IPS DF 4.7 (cell line): Measurements from ENCODE around the gene CKS1B.
"Not testable (repeated sequence)": the region's sequence is repeated elsewhere in the genome, so short reads cannot be mapped to it uniquely, and the experiment has no call there.

ENCODE experiments used
- DNase-seq: peaks from one replicate; pipeline ENCODE4 v3.0.0-alpha.2; 2013; ENCODE audit warnings: low spot score; ENCODE audit errors: extremely low read depth

The CKS1B gene

DNA sequence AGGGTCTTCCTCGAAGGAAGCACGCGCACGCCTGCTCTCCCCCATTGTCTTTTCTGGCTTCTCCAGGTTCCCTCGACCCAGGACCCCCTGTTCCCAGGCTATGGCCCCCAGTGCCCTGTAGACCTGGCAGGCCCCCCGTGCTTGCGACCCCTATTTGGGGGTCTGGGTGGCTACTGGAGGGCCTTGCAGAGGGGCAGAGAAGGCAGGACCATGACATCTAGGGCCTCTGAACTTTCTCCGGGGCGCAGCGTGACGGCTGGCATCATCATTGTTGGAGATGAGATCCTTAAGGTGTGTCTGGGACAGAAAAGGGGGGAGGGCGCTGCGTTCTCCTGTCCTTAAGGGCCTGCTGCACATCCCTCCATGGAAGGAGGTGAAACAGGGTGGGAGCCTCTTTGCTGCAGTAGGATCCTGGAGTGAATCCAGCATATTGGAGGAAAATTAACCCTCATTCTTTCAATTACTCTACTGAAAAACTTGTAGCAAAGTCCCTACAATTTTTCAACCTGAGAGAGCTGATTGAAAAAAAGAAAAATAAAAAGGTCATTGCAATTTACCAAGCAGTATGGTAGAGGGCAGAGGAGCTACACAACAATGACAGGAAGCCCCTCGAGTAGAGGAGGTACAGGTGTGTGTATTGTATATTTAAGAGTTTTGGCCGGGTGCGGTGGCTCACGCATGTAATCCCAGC lies 9.4 kb downstream of the CKS1B start:
- no peak for DNase-seq

DNA sequence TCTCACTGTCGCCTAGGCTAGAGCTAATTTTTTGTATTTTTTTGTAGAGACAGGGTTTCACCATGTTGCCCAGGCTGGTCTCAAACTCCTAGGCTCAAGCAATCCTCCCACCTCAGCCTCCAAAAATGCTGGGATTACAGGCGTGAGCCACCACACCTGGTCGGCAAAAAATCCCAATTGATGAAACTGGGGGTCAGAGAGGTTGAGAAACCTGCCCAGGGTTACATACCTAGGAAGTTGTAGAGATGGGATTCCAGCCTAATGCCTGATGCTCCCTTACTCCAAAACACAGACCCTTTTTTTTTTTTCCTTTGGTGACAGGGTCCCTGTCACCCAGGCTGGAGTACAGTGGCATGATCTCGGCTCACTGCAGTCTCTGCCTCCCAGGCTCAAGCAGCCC lies 12.3 kb downstream of the CKS1B start:
- not testable (repeated sequence) for DNase-seq

DNA sequence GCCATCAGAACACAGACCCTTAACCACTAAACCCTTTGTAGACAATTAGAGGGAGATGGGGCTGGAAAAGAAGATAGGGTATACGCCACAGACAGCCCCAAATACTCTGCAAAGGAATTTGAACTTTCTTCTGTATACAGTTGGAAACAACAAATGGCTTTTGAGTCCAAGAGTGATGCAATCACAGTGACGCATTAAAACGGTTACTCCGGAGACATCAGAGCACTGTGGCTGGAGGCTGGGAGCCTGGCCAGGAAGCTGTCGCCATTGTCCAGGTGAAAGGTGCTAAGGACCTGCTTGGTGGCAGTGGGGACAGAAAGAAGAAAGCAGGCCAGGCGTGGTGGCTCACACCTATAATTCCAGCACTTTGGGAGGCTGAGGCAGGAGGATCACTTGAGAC lies 12.8 kb downstream of the CKS1B start:
- no peak for DNase-seq

DNA sequence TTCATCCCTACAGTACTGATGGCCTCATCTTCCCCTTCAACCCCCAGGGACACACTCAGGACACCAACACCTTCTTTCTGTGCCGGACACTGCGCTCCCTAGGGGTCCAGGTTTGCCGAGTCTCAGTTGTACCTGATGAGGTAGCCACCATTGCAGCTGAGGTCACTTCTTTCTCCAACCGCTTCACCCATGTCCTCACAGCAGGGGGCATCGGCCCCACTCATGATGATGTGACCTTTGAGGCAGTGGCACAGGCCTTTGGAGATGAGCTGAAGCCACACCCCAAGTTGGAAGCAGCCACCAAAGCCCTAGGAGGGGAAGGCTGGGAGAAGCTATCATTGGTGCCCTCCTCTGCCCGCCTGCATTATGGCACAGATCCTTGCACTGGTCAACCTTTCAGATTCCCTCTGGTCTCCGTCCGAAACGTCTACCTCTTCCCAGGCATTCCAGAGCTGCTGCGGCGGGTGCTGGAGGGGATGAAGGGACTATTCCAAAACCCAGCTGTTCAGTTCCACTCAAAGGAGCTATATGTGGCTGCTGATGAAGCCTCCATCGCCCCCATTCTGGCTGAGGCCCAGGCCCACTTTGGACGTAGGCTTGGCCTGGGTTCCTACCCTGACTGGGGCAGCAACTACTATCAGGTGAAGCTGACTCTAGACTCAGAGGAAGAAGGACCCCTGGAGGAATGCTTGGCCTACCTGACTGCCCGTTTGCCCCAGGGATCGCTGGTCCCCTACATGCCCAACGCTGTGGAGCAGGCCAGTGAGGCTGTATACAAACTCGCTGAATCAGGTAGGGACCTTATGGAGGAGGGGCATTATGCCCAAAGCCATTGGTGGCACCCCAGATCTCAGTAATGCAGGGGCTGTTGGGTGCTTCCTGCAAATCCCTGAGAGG lies 13.8 kb downstream of the CKS1B start:
- DNase-seq: no peak

DNA sequence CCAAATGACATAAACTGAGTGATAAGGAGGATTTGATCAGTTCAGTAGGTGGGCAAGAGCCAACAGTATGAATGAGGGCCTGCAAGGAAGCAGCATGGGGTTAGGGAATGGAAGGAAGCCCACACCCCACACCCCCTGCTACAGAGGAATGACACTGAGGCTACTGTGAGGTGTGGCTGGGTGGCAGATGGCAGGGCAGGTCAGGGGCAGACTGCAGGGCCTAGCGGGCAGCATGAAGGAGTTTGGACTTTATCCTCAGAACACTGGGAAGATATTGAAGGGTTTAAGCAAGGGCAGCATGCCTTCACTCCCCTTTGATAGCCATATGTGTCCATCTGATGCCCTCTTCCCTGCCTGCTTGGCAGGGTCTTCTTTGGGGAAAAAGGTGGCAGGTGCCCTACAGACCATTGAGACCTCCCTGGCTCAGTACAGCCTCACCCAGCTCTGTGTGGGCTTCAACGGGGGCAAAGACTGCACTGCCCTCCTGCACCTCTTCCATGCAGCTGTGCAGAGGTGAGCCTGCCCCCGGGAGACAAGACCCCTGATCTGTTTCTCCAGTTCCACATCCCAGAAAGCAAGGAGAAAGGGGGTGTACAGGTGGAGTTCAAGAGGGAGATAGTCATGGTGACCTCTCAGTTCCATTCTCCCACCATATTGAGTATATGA lies 14.8 kb downstream of the CKS1B start:
- no peak for DNase-seq

DNA sequence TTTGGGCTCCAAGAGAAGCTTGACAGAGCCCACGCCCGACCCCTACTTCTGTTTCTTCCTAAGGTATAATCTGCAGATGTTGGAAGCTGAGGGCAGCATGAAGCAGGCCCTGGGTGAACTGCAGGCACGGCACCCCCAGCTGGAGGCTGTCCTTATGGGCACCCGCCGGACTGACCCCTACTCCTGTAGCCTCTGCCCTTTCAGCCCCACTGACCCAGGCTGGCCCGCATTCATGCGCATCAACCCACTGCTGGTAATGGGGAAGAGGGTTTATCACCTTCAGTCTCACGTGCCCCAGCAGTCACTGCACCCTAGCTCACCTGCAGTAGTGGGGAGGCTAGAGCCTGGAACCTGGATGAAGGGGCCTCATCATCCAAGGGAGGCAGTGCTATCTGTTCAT lies 15.8 kb downstream of the CKS1B start:
- DNase-seq: no peak

DNA sequence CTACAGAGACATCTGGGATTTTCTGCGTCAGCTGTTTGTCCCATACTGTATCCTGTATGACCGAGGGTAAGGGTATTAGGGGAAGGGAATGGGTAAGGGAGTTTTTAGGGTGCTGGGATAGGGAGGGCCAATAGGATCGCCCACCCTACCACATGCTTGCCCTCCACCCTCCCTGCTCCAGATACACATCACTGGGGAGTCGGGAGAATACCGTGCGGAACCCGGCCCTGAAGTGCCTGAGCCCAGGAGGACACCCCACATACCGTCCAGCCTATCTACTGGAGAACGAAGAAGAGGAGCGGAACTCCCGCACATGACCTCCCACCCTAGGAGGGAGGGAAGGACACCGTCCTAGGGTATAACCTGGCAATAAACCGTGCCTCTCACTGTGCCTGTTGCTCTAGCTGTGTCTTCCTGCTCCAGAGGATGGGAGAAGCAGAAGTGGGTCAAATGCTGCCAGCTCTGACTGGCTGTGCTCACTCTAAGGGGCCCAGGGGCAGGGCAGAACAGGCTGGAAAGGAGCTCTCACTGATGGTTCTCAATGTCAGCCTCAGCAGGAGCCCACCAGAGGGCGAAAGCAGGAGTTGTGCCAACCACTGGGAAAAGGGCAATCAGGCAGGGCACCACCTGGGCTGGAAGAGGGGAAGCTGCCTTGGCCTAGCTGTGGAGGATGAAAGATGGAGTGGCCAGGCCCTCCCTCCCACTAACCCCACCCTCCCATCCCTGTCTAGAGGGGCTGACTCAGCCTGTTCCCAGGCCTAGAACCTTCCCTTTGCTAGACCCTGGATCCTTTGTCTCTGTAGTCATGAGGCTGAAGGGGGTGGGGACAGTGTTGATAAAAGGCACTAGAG lies 18.5 kb downstream of the CKS1B start:
- DNase-seq: no peak

DNA sequence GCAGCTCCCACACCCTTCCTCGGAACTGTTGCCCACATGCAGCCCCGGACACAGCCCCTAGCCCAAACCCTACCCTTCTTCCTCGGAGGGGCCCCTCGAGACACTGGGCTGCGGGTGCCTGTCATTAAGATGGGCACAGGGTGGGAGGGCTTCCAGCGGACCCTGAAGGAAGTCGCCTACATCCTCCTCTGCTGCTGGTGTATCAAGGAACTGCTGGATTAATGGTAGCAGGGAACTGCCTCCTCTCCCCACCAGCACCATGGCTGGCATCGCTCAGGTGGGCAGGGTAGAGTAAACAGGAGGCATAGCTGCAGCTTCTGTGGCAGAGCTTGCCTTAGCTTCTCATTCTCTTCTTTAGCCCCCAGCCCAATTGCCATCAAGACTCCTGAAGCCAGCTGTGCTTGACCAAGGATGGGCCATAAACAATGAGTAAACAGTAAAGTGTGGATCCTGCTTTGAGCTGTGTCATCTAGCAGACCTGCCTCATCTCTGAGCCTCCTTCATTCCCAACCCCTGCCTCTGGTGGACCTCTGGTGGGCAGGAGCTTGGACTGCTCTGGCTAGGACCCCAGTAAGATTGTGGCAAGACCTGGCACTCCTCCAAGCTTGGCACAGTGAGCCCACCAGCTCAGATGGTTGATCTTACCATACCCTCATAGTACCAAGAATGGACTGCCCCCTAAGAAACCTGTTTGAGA lies 19.2 kb downstream of the CKS1B start, which contains the start of gene LENEP:
LENEP (plus strand) TSS at position 15 of the 697 bp plus-strand sequence; CDS start at position 37, 22 bp downstream.
- DNase-seq: no peak

DNA sequence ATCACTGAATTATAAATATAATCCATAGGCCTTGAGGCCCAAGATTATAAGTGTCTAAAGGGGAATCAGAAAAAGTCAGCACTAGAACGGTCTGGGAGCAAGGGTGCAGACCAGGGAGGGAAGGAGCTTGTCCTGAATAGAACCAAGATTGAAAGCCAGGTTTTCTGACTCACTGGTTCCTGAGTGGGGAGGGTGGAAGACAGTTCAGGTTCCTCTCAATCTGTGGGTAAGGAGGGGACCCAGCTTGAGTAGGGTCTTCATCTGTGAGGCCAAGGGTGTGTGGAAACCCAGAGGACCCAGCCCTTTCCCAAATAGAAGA lies 19.7 kb downstream of the CKS1B start:
- DNase-seq: no peak

DNA sequence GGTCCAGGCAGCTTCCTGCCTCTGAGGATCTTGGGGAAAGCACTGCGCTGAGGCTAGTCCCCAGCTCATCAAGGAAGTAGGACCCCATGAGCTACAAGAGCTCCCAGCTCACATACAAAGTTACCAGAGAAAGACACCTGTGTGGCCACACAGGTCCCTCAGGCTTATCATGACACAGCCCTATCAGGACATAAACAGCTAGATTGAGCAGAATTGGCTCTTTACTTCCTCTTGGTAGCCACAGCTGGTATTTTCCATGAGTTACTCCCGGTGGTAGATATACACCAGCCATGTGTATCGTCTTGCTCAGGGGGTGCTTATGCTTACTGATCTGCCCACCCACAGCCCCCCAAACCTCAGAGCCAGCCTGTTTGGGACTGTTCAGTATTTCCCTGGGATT lies 20.1 kb downstream of the CKS1B start:
- DNase-seq: no peak

DNA sequence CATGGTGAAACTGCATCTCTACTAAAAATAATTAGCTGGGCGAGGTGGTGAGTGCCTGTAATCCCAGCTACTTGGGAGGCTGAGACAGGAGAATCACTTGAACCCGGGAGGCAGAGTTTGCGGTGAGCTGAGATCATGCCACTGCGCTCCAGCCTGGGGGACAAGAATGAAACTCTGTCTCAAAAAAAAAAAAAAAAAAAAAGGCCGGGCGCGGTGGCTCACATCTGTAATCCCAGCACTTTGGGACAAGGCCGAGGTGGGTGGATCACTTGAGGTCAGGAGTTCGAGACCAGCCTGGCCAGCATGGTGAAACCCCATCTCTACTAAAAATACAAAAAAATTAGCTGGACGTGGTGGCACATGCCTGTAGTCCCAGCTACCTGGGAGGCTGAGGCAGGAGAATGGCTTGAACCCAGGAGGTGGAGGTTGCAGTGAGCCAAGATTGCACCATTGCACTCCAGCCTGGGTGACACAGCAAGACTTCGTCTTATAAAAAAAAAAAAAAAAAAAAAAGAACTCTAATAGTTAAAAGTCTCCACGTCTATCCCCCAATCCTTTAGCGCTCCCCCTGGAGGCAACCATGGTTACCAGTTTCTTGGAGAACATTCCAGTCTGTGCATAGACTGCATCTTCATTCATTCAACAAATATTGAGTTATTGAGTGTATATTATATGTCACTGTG lies 21.0 kb downstream of the CKS1B start:
- not testable (repeated sequence) for DNase-seq

DNA sequence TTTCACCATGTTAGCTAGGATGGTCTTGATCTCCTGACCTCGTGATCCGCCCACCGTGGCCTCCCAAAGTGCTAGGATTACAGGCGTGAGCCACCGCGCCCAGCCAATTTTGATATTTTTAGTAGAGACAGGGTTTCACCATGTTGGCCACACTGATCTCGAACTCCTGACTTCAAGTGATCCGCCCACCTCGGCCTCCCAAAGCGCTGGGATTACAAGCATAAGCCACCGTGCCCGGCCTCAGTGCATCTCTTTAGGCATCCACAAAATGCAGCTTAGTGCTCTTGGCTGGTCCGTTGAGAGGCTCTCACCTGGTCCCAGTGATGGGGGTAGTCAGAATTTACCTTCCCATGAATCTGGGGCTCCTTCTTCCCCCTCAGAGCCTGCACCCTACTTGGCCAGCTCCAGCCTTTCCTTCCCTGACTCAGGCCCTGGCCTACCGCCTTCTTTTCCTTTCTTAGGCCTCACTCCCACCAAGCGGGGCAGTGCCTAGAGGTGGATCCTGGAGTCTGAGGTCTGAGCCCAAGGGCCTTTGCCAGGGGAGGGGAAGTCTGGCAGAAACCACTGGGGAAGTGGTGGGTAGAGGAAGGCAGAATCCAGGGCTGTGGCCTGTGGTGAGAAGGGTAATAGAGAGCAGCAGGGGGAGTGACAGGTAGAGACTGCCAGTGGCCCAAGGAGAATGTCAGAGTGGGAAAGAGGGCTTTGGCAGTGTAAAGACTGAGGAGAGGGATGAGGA lies 22.7 kb downstream of the CKS1B start:
- DNase-seq: no peak

DNA sequence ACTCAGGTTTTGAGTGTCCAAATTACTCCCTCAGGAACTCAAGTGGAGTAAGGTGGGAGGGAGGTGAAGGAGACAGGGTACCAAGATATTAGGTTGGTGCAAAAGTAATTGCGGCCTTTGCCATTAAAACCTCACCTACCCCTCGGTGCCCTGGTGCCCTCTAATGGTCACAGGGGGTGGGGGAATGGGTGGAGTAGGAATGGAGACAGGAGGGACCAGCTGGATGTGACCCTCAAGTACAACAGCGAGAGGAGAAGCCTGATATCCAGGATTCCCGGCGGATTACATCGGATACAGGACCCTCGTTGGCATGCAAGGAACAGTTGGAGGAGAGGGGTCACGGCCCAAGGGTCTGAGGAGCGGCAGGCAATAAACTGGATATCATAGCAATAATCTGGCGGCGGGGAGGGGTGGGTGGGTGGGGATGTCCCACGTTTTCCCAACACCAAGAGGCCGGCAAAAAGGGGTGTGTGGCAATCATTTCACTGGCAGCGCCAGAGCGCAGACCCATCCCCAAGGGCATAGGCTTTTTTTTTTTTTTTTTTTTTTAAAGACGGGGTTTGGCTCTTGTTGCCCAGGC lies 23.8 kb downstream of the CKS1B start:
- no peak for DNase-seq

DNA sequence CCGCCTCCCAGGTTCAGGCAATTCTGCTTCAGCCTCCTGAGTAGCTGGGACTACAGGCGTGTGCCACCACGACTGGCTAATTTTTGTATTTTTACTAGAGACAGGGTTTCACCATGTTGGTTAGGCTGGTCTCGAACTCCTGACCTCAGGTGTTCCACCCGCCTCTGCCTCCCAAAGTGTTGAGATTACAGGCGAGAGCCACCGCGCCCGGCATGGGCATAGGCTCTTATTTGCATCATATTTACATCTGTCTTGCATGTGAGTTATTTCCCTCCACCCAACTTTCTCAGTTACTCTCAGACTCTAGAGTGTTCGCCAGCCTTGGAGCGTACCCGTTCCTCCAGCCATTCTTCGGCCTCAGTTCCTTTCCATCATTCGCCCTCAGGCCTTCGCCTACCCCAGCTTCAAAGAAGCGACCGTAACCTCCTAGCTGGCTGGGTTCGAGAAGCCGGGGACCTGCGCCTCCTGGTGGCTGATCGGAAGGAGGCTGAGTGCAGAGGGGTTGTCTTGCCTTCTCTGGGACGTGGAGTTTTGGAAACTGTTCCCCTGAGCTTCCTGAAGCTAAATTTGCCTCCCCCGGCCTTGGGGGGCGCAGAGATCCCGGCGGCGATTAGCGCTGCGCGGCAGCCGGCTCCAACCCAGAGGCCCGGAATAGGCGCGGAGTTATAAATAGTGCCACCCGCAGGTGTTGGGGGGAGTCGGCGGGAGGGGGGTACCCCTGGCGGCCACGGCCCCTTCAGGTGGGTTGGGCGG lies 24.5 kb downstream of the CKS1B start:
- DNase-seq: no peak

DNA sequence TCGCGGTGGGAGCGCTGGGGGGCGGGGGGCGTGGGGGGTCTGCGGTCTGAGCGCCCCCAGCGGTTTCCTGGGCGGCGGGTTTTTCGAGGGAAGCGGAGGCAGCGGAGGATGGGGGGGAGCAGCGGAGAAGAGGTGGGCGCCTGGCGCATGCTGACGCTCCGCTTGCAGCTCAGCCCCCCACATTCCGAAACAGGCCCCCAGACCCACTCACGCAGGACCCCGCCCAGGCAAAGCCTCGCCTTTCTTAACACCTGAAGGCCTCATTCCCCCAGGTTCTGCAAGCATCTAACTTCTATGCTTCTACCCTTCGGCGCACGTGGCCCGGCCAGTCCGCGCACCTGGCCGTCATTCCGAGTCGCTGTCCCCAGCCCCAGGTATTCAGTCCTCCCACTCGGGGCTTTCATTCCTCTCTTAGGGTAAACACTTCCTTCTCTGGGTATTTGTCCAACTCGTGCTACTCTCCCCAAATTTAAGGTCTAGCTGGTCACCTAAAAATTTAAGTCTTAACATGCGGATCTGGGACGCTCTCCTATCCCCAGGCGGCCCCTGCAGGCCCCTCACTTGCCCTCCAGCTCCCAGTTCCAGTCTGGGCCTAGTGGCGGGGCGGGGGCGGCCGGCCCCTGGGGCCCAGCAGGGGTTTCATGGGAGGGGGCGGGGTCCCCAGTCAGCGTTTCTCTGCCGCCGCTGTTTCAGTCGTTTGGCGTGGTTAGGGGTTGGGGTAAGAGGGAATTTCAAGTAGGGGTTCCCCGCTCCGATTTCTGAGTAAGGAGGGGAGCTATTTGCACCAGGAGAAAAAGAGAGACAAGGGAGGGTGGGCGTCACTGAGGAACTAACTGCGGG lies 25.3 kb downstream of the CKS1B start:
- DNase-seq: no peak

DNA sequence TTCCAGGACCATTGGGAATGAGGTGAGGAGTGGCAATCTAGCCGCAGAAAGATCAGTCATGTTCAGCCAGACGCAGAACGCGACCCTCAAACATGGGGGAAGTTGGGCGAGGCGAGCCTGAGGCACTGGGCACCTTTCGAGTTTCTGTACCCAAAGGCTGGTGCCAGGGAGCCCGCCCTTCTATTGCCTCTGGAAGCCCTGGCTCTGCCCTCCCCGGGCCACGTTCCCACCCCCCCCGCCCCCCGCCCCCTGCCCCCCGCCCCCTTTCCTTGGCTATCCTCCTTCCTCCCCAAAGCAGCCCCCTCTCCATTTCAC lies 25.9 kb downstream of the CKS1B start:
- DNase-seq: no peak

DNA sequence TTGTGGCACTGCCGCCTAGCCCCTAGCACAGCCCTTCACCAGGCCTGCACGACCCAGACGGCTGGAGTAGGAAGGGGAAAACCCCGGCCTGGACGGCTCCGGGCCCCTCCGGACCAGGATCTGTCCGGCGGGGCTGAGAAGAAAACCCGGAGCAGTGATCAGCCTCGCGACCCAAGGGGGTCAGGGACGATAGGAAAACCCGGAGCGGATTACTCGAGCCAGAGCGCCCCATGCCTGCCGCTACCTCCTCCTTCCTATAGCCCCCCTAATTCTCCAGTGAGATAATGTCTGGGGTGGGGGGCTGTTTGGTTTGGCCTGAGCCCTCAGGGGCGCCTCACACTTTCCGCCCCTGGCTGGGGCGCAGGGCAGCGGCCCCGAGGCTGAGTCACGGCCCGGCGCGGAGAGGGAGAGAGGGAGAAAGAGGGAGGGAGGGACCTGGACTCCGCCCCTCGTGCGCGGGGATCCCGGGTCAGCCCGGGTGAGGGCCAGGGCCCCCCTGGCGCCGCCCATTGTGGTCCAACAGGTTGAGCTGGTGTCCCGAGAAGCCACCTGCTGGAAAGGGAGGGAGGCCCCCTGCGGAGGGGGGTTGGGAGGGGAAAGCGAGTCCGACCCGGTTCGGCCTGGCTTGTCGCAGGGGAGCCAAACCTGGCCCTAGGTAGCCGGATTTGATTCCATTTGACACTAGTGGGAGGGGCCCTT lies 26.4 kb downstream of the CKS1B start:
- DNase-seq: no peak
